HG02981 (cell line): ENCODE measurements around the gene RNF212.
"Not testable (repeated sequence)": the region's sequence is repeated elsewhere in the genome, so short reads cannot be mapped to it uniquely, and the experiment has no call there.

Experiments
- ATAC-seq: cut with Tn5 transposase; IDR thresholded peaks from one replicate; pipeline ENCODE4 v1.9.1; 2021; ENCODE audit warnings: mild to moderate bottlenecking, moderate library complexity; ENCODE audit not compliant: unreplicated experiment

The RNF212 gene

GRCh38 chr4:1113311-1114009 is at the start of gene RNF212:
Gene RNF212 (minus strand): TSS chr4:1113564. CDS start chr4:1113464, 100 bp downstream.
- no peak for ATAC-seq

- ATAC-seq: no peak
Observed at GRCh38 chr4:1160351-1160750, 47.0 kb upstream of the RNF212 start.

GRCh38 chr4:1156069-1156468 is 42.7 kb upstream of the RNF212 start:
- no peak for ATAC-seq

GRCh38 chr4:1155314-1155713 is 42.0 kb upstream of the RNF212 start:
- no peak for ATAC-seq

- ATAC-seq: no peak
Observed at GRCh38 chr4:1154523-1155182, 41.3 kb upstream of the RNF212 start.

GRCh38 chr4:1154126-1154522 is 40.8 kb upstream of the RNF212 start:
- no peak for ATAC-seq

- ATAC-seq: no peak
Observed at GRCh38 chr4:1153567-1154090, 40.3 kb upstream of the RNF212 start.

GRCh38 chr4:1152290-1152689 is 38.9 kb upstream of the RNF212 start:
- ATAC-seq: no peak

- ATAC-seq: no peak
Observed at GRCh38 chr4:1151541-1151940, 38.2 kb upstream of the RNF212 start.

- no peak for ATAC-seq
Observed at GRCh38 chr4:1150875-1151274, 37.5 kb upstream of the RNF212 start.

GRCh38 chr4:1139860-1140259 is 26.5 kb upstream of the RNF212 start:
- ATAC-seq: no peak

GRCh38 chr4:1137850-1138249 is 24.5 kb upstream of the RNF212 start:
- ATAC-seq: no peak

- no peak for ATAC-seq
Observed at GRCh38 chr4:1137063-1137776, 23.9 kb upstream of the RNF212 start.

- ATAC-seq: no peak
Observed at GRCh38 chr4:1136048-1136447, 22.7 kb upstream of the RNF212 start.

GRCh38 chr4:1133033-1133432 is 19.7 kb upstream of the RNF212 start:
- no peak for ATAC-seq

- peak; percentile 67 for ATAC-seq
Observed at GRCh38 chr4:1130316-1131186, 17.2 kb upstream of the RNF212 start.

- ATAC-seq: no peak
Observed at GRCh38 chr4:1126506-1126905, 13.1 kb upstream of the RNF212 start.

- ATAC-seq: not testable (repeated sequence)
Observed at GRCh38 chr4:1125466-1125865, 12.1 kb upstream of the RNF212 start.

- ATAC-seq: no peak
Observed at GRCh38 chr4:1124818-1125217, 11.5 kb upstream of the RNF212 start.

- ATAC-seq: no peak
Observed at GRCh38 chr4:1122505-1122904, 9.1 kb upstream of the RNF212 start.

GRCh38 chr4:1116838-1117237 is 3.5 kb upstream of the RNF212 start:
- ATAC-seq: no peak
